ENCODE measurements around the gene IFITM5. TPM values are rescaled to one million over a fixed set of nuclear protein-coding genes. Genes with fewer than 3 reads are reported as not detected.
"Not testable (repeated sequence)": the region's sequence is repeated elsewhere in the genome, so short reads cannot be mapped to it uniquely, and the experiment has no call there.

The IFITM5 gene
- polyA plus RNA-seq, 1 donor = not detected

GRCh38 chr11:327581-327923 is 28.2 kb upstream of the IFITM5 start:
- DNase-seq = no peak

- peak; percentile 66 for DNase-seq
Measured at GRCh38 chr11:326842-327580, 27.7 kb upstream of the IFITM5 start.

GRCh38 chr11:326592-326841 is 27.2 kb upstream of the IFITM5 start:
- DNase-seq = no peak

- DNase-seq = no peak
Measured at GRCh38 chr11:325796-326591, 26.7 kb upstream of the IFITM5 start.

DNA sequence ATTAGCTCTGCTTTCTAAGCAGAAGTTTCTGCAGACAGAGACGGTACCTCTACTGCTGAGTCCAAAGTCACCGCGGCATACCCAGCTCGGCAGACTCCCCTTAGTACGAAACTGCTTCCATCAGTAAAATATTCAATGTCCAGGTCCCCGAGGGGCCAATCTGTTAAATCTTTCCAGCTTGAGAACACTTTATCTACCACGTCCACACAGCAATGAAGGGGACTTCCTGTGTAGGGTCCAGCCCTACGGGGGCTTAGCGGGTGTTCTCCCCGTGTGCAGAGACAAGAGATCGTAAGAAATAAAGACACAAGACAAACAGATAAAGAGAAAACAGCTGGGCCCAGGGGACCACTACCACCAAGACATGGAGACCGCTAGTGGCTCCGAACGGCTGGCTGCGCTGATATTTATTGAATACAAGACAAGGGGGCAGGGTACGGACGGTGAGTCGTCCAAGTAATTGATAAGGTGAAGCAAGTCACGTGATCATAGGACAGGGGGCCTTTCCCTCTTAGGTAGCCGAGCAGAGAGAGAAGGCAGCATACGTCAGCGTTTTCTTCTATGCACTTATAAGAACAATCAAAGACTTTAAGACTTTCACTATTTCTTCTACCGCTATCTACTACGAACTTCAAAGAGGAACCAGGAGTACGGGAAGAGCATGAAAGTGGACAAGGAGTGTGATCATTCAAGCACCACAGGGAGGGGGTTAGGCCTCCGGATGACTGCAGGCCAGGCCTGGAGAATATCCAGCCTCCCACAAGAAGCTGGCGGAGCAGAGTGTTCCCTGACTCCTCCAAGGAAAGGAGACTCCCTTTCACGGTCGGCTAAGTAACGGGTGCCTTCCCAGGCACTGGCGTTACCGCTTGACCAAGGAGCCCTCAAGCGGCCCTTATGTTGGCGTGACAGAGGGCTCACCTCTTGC is 25.5 kb upstream of the IFITM5 start:
- DNase-seq = not testable (repeated sequence)

DNA sequence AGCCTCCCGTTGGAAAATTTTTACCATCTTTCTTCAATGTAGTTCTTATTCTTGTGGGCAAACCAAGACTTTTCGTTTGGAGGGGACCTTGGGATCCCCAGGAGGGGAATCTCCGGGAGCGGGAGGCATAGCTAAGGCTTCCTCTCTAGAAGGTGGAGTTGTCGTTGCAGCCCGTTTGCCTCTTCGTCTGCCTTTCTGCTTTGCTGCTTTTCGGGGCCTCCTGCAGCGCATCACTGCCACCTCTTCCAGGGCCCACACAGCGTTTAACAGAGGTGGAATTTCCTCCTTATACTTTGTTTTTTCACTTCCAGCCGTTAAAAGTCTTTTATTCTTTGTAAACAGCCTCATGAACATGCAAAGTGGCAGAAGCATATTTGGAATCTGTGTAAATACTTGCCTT is 24.8 kb upstream of the IFITM5 start:
- DNase-seq = no peak

GRCh38 chr11:319888-320273 is 20.6 kb upstream of the IFITM5 start:
- DNase-seq = not testable (repeated sequence)

DNA sequence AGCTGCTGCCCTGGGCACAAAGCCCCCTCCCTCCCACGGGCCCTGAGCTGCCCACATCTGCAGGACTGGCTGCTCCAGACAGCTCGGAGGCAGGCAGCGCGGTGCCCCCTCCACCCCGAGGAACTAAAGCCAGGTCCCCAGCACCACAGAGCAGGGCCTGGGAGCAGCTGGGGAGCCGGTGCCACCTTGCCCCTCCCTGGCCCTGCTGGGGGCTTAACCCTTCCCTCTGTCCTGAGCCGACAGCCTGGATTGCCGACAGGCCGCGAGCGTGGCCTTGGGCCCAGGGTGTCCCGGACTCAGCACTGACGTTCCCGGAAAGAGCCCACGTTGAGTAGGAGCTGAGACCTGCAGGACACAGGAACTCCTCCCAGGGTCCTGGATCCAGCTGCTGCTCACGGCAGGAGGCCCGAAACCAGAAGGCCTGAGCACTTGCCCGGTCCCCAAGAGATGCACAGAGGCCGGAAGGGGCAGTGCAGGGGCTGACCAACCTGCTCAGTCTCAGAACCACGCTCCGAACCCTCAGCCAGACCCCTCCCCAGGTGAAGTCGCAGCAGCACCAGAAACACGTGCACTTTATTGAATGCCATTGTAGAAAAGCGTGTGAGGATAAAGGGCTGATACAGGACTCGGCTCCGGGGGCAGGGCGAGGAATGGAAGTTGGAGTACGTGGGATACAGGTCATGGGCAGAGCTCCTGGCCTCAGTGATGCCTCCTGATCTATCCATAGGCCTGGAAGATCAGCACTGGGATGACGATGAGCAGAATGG is 20.0 kb upstream of the IFITM5 start:
- not testable (repeated sequence) for DNase-seq

DNA sequence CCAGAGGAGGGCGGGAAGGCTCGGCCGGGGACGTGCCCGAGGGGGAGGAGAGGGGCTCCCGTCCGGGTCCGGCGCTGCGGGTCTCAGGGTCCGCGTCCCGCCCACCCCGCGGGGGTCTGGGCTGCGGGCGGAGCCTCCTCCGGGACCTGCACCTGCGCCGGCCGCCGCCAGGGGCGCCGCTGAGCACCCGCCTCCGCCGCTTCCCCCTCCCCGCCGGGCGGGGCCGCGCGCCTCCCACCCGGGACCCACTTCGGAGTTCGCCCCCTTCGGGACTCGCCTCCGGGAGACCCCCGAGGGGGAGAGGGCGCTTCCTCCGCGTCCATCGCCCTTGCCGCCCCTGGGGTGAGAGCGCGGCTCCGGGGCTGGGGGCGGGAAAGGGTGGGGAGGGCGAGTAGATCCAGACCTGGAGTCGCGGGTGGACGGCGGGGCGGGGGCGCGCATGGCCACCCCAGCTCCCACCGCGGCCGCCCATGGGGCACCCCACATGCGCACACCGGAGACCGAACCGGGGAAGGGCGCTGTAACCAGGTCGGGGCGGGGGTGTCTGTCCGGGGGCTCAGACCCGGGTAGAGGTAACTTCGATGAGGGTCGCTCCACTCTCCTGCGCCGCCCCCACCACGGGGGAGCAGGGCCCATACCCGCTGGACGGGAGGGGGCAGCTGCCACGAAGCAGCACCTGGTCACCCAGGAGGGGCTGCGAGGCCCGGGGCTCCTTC is 19.2 kb upstream of the IFITM5 start:
- not testable (repeated sequence) for DNase-seq

DNA sequence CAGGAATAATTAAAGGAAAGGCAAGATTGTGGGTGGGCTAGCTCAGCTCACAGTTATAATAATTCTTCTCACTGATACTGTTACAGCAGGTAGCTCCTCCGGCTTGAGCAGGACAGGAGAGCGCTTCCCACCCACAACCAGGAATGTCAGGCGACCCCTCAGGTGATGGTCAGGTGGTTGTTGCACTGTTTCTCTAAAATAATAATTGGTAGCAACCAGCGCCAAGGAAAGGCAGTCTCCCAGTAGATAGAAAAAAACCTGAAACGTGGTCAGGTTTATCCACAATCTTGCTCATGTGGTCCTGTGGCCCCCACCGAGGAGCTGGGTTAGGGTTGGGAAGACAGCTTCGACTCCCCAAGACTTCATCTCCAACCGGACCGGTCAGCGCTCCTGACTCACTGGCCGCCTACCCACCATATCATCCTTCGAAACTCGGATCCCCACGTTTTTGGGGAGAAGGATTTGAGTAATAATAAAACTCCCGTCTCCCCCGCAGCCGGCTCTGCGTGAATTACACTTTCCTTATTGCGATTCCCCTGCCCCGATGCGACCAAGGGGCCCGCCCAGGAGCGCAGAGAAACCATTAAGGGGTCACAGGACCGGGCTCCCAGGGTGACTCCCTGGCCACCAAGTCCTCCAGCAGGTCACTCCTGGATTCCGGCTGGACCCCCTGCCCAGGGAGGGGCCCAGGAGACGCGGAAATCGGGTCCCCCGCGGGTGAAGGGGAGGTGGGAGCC is 18.5 kb upstream of the IFITM5 start:
- not testable (repeated sequence) for DNase-seq

DNA sequence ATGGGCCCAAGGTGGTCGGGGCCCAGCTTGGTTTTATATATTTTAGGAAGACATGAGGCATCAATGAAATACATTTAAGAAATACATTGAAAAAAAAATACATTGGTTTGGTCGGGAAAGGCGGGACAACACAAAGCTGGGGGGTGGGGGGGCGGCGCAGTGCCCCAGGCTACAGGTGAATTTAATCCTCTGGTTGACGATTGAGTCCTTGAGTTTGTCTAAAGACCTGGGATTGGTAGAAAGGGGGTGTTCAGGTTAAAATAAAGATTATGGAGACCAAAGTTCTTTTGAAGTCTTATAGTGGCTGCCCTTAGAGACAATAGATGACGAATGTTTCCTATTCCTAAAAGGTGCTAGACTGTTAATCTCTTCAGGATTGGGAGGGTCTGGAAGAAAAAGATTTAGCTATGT is 17.6 kb upstream of the IFITM5 start:
- no peak for DNase-seq

DNA sequence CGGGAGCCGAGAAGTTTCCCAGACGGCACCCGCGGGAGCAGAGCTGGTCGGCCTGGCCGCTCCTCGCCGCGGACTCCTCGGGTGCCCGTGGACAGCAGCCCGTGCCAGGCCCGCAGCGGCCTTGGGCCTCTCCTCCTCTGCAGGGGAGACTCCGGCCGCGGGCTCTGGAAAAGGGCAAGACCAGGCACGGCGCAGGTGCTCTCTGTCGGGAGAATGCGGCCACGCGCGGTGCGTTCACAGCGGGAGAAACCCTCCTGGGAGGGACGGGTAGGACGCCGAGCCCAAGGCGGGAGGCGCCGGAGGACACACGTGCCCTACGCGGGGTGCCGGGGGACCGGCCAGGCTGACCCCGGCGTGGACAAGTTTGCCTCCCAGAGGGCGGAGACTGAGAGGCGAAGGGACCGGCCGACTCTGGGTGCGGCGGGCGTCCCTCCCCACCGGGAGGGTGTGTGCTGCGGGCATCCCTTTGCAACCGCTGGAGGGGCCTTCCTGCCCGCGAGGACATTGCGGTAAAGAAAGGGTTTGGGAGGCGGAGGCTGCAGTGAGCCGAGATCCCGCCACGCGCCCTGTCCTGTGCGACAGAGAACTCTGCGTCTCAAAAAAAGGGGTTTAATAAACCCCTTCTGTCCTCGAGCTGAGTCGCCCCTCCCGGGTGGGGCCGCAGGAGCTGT is 16.8 kb upstream of the IFITM5 start:
- no peak for DNase-seq

GRCh38 chr11:315516-315994 is 16.2 kb upstream of the IFITM5 start:
- no peak for DNase-seq

- DNase-seq = no peak
Measured at GRCh38 chr11:315051-315481, 15.7 kb upstream of the IFITM5 start.

GRCh38 chr11:314554-314875 is 15.2 kb upstream of the IFITM5 start:
- not testable (repeated sequence) for DNase-seq

DNA sequence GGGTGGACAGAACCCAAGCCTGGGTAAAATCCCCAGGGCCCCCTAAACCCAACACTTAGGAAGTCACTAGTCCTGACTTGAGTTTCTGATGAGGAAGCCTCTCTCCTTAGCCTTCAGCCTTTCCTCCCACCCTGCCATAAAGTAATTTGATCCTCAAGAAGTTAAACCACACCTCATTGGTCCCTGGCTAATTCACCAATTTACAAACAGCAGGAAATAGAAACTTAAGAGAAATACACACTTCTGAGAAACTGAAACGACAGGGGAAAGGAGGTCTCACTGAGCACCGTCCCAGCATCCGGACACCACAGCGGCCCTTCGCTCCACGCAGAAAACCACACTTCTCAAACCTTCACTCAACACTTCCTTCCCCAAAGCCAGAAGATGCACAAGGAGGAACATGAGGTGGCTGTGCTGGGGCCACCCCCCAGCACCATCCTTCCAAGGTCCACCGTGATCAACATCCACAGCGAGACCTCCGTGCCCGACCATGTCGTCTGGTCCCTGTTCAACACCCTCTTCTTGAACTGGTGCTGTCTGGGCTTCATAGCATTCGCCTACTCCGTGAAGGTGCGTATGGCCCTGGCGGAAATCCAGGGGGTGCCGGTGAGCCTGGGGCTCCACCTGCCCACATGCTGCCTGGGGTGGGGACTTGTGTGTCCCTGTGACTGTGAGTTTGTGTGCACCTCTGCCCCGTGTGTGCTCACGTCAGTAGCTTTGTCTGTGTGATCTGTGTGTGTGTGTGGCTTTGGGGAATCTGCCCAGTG is 14.6 kb upstream of the IFITM5 start, which contains the start of gene IFITM1:
IFITM1 (plus strand) TSS at position 254 of the 767 bp plus-strand sequence; CDS start at position 385, 131 bp downstream.
- no peak for DNase-seq

GRCh38 chr11:313304-313786 is 14.0 kb upstream of the IFITM5 start:
- DNase-seq = no peak

GRCh38 chr11:312092-312816 is 12.9 kb upstream of the IFITM5 start:
- DNase-seq = no peak

Measured in hindlimb muscle (tissue), 1 donor.